Upper lobe of left lung (tissue), 6 donors: Measurements from ENCODE around the gene GMCL2. TPM values are rescaled to one million over a fixed set of nuclear protein-coding genes. Genes with fewer than 3 reads are reported as not detected.

Source experiments
- ATAC-seq, 2 donors: fragments of 200-7000 bp; cut with Tn5 transposase; one replicate each; pipeline ENCODE4 v1.9.1; 2022; ENCODE audit warnings: mild to moderate bottlenecking in 2 of 2, moderate library complexity in 2 of 2; ENCODE audit not compliant: low FRiP score in 2 of 2
- DNase-seq, 2 donors: peaks; one replicate each; pipeline ENCODE4 v3.0.0-alpha.2; 2019 to 2020
- H3K27ac ChIP-seq, 4 donors: fragments of 200-600 bp; sonication (generic); one replicate each; pipeline ENCODE4 v1.5.1; 2016 to 2019
- H3K27me3 ChIP-seq, 4 donors: fragments of 200-600 bp; sonication (generic); one replicate each; pipeline ENCODE4 v1.5.1; 2017 to 2019
- H3K36me3 ChIP-seq, 4 donors: fragments of 200-600 bp; sonication (generic); one replicate each; pipeline ENCODE4 v1.5.1; 2016 to 2019
- H3K4me1 ChIP-seq, 4 donors: fragments of 200-600 bp; sonication (generic); one replicate each; pipeline ENCODE4 v1.5.1; 2018 to 2019
- H3K4me3 ChIP-seq, 4 donors: fragments of 200-600 bp; sonication (generic); one replicate each; pipeline ENCODE4 v1.5.1; 2017 to 2019; ENCODE audit warnings: mild to moderate bottlenecking in 2 of 4, moderate library complexity in 1 of 4
- H3K9me3 ChIP-seq, 4 donors: fragments of 200-600 bp; sonication (generic); one replicate each; pipeline ENCODE4 v1.5.1; 2018 to 2019
- EP300 ChIP-seq, 4 donors: sonication (generic); formaldehyde crosslinking; IDR thresholded peaks; one replicate each; pipeline ENCODE4 v1.5.1; 2017; ENCODE audit warnings: antibody characterized with exemption in 4 of 4, control low read depth in 2 of 4
- POLR2A ChIP-seq, 4 donors: fragments of 450-650 bp; IDR thresholded peaks; one replicate each; pipeline ENCODE4 v1.5.1; 2016 to 2017; ENCODE audit warnings: antibody characterized with exemption in 4 of 4, mild to moderate bottlenecking in 2 of 4
- POLR2AphosphoS5 ChIP-seq, 2 donors: sonication (generic); formaldehyde crosslinking; IDR thresholded peaks; one replicate each; pipeline ENCODE4 v1.5.1; 2017; ENCODE audit warnings: antibody characterized with exemption in 2 of 2
- WGBS, 2 donors: methylation state at CpG; one replicate each; pipeline ENCODE4 v1.1.5; 2017 to 2018; 5-methylcytosine and 5-hydroxymethylcytosine counted together
- total RNA-seq, 6 donors: library from RNA; depleted of rRNA in 4 of 6; stranded (reverse); fragments of >200 nt in 4 of 6; gene quantifications; one replicate each; pipeline versions ENCODE4 v1.1.0 to v1.2.1, GENCODE V29; 2016 to 2021
- TF ChIP-seq, protein P1 (sequence below), 6 experiments: fragments of 450-650 bp in 4 of 6; fragments of 200-600 bp in 2 of 6; sonication (generic) in 2 of 6; IDR thresholded peaks; one replicate each; pipeline ENCODE4 v1.5.1; 2016 to 2019; ENCODE audit warnings: antibody characterized with exemption in 6 of 6
- donor health status: DM: no; HTN: no; CAD: no; lungs with moderate emphysema.
- donor health status: DM: no; HTN: yes; CAD: no; lungs with severe emphysema.

GMCL2 gene
- total RNA-seq, 6 donors from 2014 or later = not detected

- H3K4me1 ChIP-seq = peaks cover 12 to 33% (median 21%) of the 10 kb centered on the region in 4 donors
- H3K9me3 ChIP-seq = no peaks in the 10 kb centered on the region
- no peak overlapping the region for H3K4me3 ChIP-seq
- 76 to 83% methylated on average over 7 to 8 of the region's 8 CpGs for WGBS, 2 donors
- TF ChIP-seq POLR2A (IDR thresholded peaks at IDR 0.05) (no peak), EP300 (IDR thresholded peaks at IDR 0.05) (no peak), POLR2AphosphoS5 (IDR thresholded peaks at IDR 0.05) (no peak)
- TF ChIP-seq, protein P1, sequence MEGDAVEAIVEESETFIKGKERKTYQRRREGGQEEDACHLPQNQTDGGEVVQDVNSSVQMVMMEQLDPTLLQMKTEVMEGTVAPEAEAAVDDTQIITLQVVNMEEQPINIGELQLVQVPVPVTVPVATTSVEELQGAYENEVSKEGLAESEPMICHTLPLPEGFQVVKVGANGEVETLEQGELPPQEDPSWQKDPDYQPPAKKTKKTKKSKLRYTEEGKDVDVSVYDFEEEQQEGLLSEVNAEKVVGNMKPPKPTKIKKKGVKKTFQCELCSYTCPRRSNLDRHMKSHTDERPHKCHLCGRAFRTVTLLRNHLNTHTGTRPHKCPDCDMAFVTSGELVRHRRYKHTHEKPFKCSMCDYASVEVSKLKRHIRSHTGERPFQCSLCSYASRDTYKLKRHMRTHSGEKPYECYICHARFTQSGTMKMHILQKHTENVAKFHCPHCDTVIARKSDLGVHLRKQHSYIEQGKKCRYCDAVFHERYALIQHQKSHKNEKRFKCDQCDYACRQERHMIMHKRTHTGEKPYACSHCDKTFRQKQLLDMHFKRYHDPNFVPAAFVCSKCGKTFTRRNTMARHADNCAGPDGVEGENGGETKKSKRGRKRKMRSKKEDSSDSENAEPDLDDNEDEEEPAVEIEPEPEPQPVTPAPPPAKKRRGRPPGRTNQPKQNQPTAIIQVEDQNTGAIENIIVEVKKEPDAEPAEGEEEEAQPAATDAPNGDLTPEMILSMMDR (IDR thresholded peaks at IDR 0.05) = no peak
- no peak for DNase-seq
- H3K36me3 ChIP-seq = peaks cover 51 to 100% (median 93%) of the 10 kb centered on the region in 4 donors
- no peak for ATAC-seq
- no peak overlapping the region for H3K27ac ChIP-seq
- no peaks in the 10 kb centered on the region for H3K27me3 ChIP-seq
These were observed 24.2 kb upstream of the GMCL2 start for GRCh38 chr5:178211095-178212048.

DNA sequence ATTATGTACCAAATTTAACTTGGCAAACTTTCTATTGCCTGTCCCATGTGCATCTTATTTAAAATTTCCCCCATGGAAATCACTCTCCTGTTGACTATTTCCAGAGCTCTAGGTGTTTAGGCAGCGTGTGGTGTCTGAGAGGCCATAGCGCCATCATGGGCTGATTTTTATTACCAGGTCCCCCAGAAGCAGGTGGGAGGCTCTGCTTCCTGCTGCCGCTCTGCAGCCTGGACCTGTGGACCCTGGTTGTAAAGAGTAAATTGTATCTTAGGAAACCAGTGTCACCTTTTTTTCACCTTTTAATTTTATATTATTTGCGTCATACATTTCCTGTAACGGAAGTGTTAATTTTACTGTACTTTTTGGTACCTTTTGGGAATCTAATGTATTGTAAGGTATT, 23.5 kb upstream of the GMCL2 start:
- H3K27me3 ChIP-seq = no peaks in the 10 kb centered on the region
- no peak overlapping the region for H3K27ac ChIP-seq
- peaks cover 19 to 38% (median 27%) of the 10 kb centered on the region in 4 donors for H3K4me1 ChIP-seq
- no peak for ATAC-seq
- H3K4me3 ChIP-seq = no peak overlapping the region
- H3K9me3 ChIP-seq = no peaks in the 10 kb centered on the region
- no peak for TF ChIP-seq POLR2AphosphoS5 (IDR thresholded peaks at IDR 0.05)
- TF ChIP-seq, protein P1 (IDR thresholded peaks at IDR 0.05) = no peak
- TF ChIP-seq POLR2A (IDR thresholded peaks at IDR 0.05) = no peak
- no peak for TF ChIP-seq EP300 (IDR thresholded peaks at IDR 0.05)
- 90 to 95% methylated on average over 5 of the region's 5 CpGs for WGBS, 2 donors
- peaks cover 51 to 97% (median 90%) of the 10 kb centered on the region in 4 donors for H3K36me3 ChIP-seq
- no peak for DNase-seq

DNA sequence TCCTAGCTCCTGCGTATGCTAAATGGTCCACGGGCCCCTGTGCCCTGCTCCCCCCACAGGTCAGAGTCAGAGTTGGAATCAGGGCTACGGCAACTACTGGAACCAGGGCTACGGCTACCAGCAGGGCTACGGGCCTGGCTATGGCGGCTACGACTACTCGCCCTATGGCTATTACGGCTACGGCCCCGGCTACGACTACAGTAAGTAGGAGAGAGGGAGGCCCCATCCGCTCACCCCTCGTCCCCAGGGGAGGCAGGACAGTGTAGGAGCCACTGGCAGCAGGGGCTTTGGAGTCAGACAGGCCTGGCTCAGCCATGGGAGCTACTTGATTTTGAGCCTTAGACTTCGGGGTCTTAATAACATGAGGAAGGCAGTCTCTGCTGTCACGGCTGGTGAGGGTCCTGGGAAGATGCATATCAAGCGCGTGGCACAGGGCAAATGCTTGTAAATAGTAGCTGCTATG, 22.9 kb upstream of the GMCL2 start:
- DNase-seq (no peak), ATAC-seq (no peak)
- H3K9me3 ChIP-seq = no peaks in the 10 kb centered on the region
- H3K27ac ChIP-seq = no peak overlapping the region
- 94 to 97% methylated on average over 16 to 18 of the region's 18 CpGs for WGBS, 2 donors
- TF ChIP-seq EP300 (IDR thresholded peaks at IDR 0.05) (no peak), POLR2AphosphoS5 (IDR thresholded peaks at IDR 0.05) (no peak), POLR2A (IDR thresholded peaks at IDR 0.05) (no peak)
- TF ChIP-seq, protein P1 (IDR thresholded peaks at IDR 0.05) = no peak
- H3K4me1 ChIP-seq = peaks cover 23 to 37% (median 29%) of the 10 kb centered on the region in 4 donors
- H3K27me3 ChIP-seq = no peaks in the 10 kb centered on the region
- no peak overlapping the region for H3K4me3 ChIP-seq
- H3K36me3 ChIP-seq = peaks cover 51 to 91% (median 84%) of the 10 kb centered on the region in 4 donors

DNA sequence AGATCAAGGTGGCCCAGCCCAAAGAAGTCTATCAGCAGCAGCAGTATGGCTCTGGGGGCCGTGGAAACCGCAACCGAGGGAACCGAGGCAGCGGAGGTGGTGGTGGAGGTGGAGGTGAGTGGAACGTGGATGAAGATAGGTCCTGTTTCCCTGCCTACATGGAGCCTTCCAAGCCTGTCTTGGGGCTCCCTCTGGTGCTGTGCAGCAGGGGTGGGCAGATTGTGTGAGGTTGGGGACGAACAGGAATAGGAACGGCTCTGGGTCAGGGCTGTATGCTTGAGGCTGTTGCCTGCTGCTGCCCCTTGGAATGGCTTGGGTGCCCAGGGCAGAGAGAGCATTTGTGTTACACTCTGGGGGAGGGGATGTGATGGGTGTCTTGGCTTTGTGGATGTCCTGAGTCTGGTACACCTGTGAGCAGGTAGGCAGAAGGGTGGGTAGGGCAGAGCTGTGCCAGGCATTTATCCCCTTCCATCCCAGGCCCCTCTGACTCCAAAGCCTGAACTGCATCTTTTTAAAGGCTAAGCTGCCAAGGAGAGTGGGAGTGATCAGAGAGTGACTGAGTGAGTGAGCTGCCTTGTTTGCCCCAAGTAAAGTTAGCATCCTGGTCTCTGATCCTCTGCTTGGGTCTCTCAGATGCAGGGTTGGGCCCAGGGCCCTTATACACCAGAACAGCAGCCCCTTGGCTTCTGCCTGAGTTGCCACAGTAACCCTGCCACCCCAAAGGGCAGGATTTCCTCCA, 22.3 kb upstream of the GMCL2 start:
- 82 to 84% methylated on average over 8 of the region's 8 CpGs for WGBS, 2 donors
- TF ChIP-seq EP300 (IDR thresholded peaks at IDR 0.05) (no peak), POLR2AphosphoS5 (IDR thresholded peaks at IDR 0.05) (no peak), POLR2A (IDR thresholded peaks at IDR 0.05) (no peak)
- TF ChIP-seq, protein P1 (IDR thresholded peaks at IDR 0.05) = no peak
- DNase-seq (no peak), ATAC-seq (no peak)
- Histone ChIP-seq H3K27ac (no peak overlapping the region), H3K4me3 (no peak overlapping the region), H3K9me3 (no peaks in the 10 kb centered on the region), H3K36me3 (peaks cover 47 to 85% (median 78%) of the 10 kb centered on the region in 4 donors), H3K27me3 (no peaks in the 10 kb centered on the region), H3K4me1 (peaks cover 23 to 34% (median 29%) of the 10 kb centered on the region in 4 donors)
